Cardiac septum (tissue), 1 donor: ENCODE measurements around the gene PTPN12. TPM values are rescaled to one million over a fixed set of nuclear protein-coding genes. Genes with fewer than 3 reads are reported as not detected.

Experiments used
- total RNA-seq: library from RNA; stranded (reverse); fragmentation: NEBNext Ultra II Directional; extraction: Animal tissue kit (Norgen Biotek cat#: 25700); gene quantifications from one replicate; pipeline ENCODE4 v1.2.1, GENCODE V29; 2021
- donor health status: DM: no; HTN: no; CAD: no.

PTPN12 gene
- total RNA-seq, 1 donor from 2014 or later = 41.6 TPM

Other genes with a start within 250 kb of the PTPN12 start
- 7.2 TPM for gene GSAP, start 120.9 kb upstream of the PTPN12 start, total RNA-seq
- 9.4 TPM for gene RSBN1L, start 159.2 kb downstream of the PTPN12 start, total RNA-seq